HFF-Myc (cell line): ENCODE results near the gene GNG13.

Source experiments
- DNase-seq: peaks from one replicate; pipeline ENCODE4 v3.0.0-alpha.2; 2011; ENCODE audit warnings: low read depth; ENCODE audit errors: extremely low read depth
- H3K4me3 ChIP-seq: replicated peaks from 2 replicates; pipeline ENCODE4 v1.5.1; 2011; ENCODE audit warnings: low read depth, mild to moderate bottlenecking, control low read depth, low read length
- CTCF ChIP-seq: IDR thresholded peaks from 2 replicates; pipeline ENCODE4 v1.5.1; 2012; ENCODE audit warnings: mild to moderate bottlenecking, low read depth, low read length, control low read depth; ENCODE audit errors: missing control alignments

Gene GNG13

DNA sequence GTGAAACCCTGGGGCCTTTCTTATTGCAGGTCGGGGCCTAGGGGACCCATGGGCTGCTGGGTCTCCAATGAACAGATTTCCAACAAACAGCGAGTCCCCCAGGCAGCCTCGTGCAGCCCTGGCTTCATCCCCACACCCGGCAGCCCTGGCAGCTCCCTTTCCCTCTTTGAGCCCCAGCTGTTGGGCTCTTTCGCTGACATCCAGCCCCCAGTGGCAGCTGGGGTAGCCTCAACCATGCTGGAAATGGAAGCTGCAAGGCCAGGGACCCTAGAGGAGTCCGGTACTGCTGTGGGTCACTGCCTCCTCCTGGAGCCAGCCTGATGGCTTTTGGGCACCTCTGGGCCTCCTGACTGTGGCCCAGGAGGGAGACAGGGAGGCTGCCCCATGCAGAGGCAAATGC is 18.3 kb downstream of the GNG13 start:
- H3K4me3 ChIP-seq = no peak overlapping the region
- no peak for TF ChIP-seq CTCF
- DNase-seq = no peak

DNA sequence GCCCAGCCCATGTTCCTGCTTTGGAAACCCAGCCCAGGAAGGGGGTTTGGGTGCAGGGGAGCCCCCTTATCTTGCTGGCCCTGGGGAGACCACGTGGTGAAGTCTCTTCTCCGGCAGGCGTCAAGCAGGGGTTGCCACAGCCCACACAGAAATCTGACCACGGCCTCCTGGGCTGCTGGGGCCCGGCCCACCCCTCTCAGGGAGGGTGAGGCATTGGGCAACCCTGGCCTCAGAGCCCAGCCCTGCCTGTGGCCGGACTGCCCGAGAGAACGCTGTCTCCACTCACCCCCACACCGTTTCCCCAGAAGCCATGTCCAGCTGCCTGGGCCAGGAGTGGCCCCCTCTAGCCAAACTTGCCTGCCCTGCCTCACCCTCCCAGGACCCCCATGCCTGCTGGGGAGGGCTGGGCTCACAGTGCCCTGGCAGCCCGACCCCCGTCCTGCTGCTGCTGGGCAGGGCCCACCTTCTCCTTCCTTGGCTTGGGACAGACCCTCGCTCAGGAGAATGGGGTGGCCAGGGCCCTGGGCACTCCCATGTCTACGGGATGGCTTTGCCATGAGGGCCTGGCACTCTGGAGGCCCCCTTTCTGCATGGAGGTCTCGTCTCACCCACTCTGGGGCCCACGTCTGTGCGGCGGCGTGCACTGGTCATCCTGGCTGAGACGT is 19.1 kb downstream of the GNG13 start:
- no peak for TF ChIP-seq CTCF
- no peak for DNase-seq
- no peak overlapping the region for H3K4me3 ChIP-seq

DNA sequence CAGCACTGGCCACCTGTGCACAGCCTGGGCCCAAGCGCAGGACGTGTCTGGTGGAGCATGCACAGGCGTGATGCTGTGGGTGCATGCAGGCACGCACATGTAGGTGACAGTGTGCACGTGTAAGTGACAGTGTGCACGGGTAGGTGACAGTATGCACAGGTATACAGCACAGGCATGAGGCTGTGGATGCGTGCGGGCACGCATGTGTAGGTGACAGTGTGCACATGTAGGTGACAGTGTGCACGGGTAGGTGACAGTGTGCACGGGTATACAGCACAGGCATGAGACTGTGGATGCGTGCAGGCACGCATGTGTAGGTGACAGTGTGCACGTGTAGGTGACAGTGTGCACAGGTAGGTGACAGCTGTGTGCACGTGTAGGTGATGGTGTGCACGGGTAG is 20.2 kb downstream of the GNG13 start:
- TF ChIP-seq CTCF = no peak
- no peak for DNase-seq
- no peak overlapping the region for H3K4me3 ChIP-seq

GRCh38 chr16:779561-779960 is 21.0 kb downstream of the GNG13 start:
- no peak for TF ChIP-seq CTCF
- no peak for DNase-seq
- H3K4me3 ChIP-seq = no peak overlapping the region

- DNase-seq = no peak
- TF ChIP-seq CTCF = no peak
- no peak overlapping the region for H3K4me3 ChIP-seq
These were observed 21.5 kb downstream of the GNG13 start for GRCh38 chr16:778909-779527.

- no peak for TF ChIP-seq CTCF
- no peak overlapping the region for H3K4me3 ChIP-seq
- no peak for DNase-seq
These were observed 22.1 kb downstream of the GNG13 start for GRCh38 chr16:778447-778846.
